HG03025 (cell line): ENCODE measurements around the gene BANP.
"Not testable (repeated sequence)": the region's sequence is repeated elsewhere in the genome, so short reads cannot be mapped to it uniquely, and the experiment has no call there.

Source experiments
- ATAC-seq: cut with Tn5 transposase; IDR thresholded peaks from one replicate; pipeline ENCODE4 v1.9.1; 2021; ENCODE audit warnings: mild to moderate bottlenecking, moderate library complexity; ENCODE audit not compliant: unreplicated experiment, low FRiP score

The BANP gene

DNA sequence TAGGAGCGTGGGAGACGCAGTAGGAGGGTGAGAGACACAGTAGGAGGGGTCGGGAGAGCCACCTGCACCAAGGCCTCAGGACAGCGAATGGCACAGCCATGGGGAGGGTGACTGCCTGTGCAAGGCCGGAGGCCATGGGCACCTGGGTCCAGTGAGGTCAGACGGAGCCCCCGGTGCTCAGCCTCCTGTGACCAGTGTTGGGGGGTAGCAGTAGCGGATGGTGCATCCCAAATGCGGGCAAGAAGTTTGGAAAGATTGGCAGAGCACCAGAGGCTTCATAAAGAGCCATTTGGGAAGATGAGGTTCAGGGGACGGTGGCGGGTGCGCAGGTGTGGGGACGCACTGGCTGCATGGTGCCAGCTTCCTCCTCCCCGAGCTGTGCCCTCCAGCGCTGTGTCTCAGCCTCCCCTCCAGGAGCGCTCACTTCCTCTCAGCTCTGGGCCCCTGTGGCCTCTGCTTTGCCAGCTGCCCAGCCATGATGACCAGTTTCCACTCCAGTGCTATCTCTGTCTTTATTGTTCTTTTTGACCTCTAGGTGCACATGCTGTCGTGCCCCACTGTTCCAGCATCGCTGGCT, 90.8 kb downstream of the BANP start:
- ATAC-seq, result not testable (repeated sequence)

DNA sequence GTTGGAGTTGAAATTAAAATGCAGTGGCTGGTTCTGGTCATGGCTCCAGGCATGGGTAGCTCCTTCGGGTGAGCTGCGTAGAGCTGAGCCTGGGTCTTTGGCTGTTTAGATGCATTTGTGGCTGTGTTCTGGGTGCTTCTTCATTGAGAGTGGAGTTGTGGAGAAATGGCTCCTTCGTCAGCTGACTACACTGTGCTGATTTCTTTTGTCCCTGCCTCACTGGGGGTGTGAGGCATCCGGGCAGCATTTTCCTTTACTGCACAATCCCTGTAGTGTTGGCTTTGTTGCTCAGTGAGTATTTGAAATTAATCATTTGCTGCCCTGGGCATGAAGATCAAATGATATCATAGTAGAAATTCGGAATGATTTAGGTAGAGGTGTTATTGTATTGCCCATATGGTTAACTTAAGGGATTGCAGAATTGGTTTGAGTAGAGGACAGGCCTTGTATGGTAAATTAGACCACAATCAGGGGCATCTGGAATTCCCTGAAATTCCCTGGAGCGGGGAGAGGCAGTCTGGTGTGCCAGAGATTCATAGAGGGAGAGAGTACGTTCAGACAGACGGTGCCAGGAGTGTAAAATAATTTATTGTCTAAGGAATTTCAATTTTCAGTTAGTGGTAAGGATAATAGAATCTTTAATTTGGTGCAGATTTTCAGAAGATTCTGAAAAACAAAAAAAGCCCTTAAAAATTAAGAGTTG, 92.1 kb downstream of the BANP start:
- not testable (repeated sequence) for ATAC-seq

DNA sequence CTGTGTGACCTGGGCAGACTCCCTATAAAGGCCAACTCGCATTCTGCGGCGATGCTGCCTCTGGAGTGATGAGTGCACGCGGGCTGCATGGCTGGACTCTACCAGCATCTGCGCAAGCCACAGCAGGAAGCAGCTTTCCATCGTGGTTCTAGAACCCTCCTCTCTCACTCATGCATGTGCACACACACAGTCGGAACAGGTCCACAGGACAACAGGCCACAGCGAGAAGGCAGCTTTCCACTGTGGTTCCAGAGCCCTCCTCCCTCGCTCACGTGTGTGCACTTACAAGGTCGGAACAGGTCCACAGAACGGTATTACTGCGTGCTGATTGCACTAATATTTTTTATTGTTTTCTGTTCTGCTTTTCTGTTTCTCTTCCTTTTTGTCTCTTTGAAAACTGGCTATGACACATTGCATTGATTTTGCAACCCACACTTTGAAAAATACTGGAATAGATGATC, 92.9 kb downstream of the BANP start:
- peak; percentile 56 for ATAC-seq

DNA sequence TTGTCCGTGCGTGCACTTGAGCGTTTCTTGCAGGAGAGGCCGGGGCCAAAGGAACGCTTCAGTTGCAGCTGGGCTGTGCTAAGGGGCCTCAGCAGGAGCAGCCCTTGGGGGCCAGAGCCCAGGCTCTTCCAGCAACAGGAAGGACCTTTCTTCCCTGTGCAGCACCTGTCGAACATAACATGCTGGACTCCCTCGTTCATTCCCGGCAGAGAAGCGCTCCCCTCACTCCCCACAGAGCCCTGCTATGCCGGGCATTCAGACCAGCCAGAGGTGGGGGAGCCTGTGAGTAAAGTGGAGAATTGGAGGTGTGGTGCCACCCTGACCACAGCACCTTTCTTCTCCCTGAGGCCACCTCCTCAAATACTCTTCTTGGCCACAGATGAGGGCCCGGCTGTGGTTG, 94.1 kb downstream of the BANP start:
- ATAC-seq, result not testable (repeated sequence)

DNA sequence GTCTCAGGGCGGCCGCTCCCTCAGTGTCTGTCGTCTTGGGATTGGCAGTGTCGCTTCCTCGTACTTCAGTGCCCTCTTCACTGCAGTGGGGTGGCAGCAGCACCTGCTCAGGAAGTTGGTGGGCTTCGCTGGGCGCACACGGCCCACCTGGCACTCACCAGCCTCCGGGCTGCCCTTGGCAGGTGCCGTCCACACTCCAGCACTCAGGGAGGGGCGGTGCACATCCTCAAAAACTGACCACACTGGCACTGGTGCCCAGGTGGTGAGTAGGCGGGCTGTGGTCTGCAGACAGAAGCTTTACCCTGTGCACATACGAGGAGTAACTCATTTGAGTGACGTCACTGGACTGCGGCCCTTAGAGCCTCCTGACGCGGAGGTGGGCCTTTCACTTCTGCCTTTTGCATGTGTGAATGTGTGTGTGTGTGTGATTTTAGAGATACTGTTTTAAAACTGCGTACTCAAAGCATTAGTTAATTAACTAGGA, 94.6 kb downstream of the BANP start:
- no peak for ATAC-seq

DNA sequence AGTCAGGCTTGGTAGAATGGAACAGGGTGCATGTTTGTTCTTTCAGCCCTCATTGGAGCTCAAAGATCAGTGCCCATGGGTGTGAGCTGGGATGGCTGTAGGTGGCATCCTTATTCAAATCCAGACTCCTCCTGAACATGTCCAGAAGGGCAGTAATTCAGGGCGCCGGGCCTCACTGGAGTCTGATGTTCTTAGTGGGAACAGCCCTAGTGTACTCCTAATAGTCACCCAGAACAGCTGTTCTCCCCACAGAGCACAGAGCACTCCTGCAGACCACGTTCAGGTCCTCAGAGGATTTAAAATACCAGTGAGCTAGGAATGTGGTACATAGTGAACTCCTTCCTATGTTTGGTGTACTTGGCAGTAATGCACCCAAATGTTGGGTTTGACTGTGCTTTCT, 96.2 kb downstream of the BANP start:
- ATAC-seq, result no peak

DNA sequence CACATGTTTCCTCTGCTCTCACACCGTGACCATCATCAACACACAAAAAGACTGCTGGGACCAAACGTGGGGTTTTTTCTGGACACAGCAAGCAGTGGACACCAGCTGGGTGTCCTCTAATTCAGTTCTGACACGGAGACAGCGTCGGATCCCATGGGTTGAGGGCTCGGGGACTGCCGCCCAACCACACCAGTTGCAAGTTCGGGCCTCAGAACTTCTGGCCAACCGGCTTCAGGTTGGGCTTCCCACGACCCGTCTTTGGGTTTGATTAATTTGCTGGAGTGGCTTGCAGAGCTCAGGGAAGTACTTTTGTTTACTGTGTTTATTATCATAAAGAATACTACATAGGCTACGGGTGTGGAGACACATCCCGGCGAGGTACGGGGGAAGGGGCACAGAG, 97.8 kb downstream of the BANP start:
- no peak for ATAC-seq

DNA sequence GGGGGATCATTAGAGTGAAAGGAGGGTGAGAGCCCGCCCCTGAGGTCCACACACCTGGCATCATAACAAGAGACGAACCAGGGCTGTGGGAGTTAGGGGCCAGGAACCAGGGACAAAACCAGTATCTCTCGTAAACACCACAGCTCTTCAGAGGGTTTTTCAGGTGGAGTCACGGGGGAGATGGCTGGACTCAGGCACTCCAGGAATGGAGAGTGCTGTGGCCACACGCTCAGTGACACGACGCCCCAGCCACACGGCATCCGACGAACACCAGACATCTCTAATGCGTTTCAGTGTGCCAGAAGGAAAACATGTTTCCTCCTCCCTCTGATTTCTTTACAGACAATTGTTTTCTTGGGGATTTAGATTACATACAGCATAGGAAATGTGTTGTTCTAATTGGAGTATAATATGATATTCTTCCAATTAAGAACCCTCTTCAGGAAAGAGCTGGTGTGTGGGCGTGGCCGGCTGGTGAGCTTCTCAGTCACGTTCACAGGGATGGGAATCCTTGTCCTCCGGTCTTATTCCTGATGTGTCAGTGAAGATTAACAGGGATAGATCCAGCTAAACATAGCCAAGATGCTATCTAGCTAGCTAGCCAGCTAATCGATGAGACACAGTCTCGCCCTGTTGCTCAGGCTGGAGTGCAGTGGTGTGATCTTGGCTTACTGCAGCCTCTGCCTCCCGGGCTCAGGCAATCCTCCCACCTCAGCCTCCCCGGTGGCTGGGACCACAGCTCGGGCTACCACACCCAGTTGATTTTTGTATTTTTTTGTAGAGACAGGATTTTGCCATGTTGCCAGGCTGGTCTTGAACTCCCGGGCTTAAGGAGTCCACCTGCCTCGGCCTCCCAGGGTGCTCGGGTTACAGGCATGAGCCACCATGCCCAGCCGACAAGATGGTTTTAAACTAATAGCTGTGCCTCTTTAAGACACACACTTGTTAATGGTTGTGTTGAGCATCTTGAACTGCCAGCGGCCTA, 98.6 kb downstream of the BANP start:
- no peak for ATAC-seq

DNA sequence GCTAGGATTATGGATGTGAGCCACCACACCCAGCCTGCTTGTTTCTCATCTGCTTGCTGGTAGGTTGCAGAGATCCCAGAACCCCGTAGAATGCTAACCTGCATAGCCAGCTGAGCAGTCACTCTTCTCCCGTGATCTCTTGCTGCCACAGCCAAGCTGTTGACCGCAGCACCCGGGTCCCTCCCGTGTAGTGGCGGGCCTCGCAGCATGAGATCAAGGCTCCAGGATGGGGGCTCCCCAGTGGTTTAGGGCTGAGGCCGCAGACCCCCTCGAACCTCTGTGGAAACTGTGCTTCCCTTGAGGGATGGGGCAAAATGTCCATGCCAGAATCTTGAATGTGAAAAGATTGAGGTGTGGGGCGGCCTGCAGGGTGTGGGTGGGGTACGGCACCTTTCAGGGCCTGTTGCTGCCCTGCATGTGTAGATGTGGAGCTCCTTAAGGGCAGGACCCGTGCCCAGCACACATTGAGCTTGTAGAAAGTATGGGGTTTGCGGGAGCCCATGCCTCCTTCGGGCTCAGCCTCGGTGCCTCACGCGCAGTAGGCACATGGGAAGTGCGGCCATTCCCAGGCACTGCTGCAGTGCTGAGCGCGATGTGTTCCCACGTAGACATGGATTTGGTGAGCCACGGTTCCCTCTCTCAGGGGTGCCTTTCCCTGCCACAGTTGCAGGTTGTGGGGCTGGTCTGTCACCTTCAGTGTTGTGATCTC, 99.9 kb downstream of the BANP start:
- no peak for ATAC-seq

DNA sequence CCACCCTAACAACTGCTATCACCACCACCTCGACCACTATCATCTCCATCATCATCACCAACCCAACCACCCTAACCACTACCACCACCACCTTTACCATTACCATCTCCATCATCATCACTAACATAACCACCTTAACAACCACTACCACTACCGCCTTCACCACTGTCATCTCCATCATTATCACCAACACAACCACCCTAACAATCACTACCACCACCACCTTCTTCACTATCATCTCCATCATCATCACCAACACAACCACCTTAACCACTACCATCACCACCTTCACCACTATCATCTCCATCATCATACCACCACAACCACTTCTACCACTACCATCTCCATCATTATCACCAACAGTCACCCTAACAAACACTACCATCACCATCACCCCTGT, 101.4 kb downstream of the BANP start:
- ATAC-seq, result no peak

DNA sequence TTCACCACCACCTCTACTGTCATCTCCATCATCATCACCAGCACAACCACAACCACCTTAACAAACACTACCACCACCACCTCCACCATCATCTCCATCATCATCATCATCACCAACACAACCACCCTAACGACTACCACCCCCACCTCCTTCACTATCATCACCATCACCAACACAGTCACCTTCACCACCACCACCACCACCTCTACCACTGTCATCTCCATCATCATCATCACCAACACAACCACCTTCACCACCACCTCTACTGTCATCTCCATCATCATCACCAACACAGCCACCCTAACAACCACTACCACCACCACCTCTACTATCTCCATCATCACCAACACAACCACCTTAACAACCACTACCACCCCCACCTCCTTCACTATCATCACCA, 102.2 kb downstream of the BANP start:
- ATAC-seq, result not testable (repeated sequence)

DNA sequence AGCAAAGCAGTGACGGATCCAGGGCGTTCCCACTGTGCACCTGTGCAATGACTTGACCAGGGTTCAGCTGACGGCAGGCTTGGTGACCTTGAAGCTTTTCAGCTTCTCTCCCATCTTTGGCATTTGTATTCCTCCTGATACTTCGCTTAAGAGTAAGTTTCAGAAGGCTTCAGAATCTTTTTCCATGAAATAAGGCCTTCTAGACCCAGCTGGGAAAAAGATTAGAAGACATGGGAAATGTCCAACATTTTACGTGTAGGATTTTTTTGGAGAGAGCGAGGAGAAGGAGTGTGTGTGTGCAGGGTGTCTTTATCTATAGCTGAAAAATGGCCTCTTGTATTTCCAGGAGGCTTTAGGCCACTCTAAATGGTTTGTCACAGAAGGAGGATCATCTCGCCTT, 104.1 kb downstream of the BANP start:
- ATAC-seq, result no peak

DNA sequence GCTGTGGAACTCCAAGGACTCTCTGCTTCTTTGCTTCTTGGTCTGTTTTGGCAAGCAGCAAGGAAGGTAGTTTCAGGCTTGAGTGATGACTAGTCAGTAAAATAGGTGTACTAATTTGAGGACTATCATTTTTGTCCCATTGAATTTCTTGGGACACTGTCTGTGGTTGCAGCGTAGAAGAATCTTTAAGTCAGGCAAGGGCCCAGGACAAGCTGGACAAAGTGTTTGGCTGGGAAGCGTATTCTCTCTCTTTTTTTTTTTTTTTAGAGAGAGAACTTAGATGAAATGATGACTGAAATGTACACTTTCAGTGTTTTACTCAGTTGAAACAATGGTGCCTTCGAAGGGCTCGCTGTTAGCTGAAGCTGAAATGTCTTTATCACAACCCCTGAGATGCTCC, 105.0 kb downstream of the BANP start:
- ATAC-seq, result no peak

DNA sequence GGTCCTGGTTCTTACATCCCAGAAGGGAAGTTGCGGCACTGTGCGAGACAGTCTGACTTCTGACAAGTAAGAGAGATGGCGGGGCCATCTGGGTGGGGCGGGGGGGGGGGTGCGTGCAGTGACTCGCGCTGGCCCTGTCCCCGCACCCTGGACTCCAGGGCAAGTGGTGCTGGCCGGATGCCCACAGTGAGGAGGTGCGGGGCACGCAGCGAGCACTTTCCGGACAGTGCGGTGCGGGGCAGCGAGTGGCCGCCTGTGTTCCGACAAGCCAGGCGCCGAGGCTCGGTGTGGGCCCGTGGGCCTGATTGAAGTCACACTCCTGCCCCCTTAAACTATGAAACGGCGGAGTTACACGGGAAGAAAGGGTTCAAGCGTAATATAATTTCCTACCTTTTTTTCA, 106.4 kb downstream of the BANP start:
- no peak for ATAC-seq

DNA sequence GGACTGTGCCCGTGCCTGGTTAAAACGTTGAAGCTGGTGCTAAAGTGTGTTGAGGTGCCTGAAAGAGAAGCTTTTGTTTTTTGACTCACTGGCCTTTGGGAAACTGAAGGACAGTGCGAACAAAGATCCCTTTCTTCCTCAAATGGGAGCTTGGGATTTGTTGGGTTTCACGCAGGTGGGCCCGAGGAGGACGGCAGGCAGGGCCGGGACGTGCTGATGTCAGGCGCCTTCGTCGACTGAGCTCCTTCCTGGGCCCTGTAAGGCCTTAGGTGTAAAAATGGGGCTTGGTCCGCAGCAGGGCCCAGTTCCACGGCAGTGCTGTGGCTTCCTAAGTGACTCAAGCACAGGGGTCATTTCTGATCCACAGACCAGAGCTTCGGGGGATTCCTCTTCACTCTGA, 106.9 kb downstream of the BANP start:
- no peak for ATAC-seq

DNA sequence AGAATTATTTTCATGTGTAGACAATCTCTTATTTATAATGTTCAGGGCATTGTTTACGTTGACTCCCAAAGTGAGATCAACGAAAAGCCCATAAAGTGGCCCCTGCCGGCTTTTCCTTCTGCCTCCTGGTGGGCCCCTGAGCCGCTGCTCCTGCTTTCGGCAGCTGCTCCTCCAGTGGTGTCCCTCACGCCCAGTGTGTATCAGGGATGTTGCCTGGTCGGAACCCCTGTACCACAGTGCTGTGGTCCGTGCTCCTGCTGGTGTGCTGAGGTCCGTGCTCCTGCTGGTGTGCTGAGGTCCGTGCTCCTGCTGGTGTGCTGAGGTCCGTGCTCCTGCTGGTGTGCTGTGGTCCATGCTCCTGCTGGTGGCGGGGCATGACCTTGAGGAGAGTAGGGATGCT, 107.6 kb downstream of the BANP start:
- no peak for ATAC-seq

DNA sequence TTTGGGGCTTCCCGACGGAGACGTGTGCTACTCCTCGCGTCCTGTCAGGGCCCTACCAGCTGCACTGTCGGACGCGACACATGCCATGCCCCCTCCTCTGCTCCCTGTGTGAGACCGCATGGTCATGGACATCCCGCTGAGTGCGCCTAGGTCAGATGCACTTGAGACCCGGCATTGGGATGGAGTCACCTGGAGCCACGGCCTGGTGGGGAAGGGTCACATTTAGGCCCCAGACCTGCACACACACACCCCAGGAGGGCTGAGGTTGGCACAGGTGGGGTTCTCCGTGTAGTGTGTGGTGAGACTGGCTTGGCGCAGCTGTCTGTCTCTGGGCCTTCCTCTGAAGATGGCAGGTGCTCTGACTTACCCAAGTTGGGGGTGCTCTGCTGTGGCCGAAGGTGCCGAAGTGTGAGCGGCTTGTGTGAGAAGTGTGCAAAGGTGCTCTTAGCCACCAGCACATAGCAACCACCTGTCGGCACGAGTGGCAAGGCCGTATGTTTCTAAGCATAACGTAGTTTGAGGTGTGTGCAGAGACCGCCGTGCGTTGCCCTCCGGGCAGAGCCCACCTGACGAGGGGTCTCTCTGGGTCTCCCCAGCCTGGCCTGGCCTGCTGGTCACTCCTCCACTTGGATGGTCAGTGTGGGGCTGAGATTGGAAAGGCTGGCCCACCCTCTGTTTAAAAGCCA, 108.6 kb downstream of the BANP start:
- no peak for ATAC-seq

DNA sequence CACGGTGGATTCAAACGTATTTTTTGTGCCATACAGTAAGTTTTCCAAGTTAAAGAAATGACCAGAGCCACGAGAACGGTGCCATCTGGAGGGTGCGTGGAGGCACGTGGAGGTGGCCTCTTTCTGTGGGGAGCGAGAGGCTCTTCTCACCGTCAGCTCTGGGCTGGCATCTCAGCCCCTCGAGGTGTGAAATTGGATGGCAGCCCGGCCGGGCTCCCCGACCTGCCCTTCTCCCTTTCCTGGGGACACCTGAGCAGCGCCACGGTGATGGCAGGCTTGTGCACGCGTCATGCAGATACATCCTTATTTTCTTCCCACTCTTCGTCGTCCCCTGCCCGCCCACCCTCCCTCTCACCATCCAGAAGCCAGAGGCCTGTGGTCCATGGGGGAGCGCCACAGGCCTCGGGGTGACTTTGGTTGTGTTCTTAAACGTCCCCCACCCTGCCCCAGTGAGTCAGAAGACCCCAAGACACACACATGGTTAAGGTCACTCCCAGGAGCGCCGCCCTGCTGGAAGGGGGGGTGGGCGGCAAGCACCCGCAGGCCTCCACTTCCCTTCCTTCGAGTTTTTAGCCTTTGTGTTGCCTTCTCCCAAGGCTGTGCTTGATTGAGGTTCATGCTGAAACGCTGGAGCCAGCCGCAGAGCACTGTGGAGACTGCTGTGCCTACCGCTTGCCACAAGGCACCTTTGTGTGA, 109.4 kb downstream of the BANP start:
- ATAC-seq, result no peak

DNA sequence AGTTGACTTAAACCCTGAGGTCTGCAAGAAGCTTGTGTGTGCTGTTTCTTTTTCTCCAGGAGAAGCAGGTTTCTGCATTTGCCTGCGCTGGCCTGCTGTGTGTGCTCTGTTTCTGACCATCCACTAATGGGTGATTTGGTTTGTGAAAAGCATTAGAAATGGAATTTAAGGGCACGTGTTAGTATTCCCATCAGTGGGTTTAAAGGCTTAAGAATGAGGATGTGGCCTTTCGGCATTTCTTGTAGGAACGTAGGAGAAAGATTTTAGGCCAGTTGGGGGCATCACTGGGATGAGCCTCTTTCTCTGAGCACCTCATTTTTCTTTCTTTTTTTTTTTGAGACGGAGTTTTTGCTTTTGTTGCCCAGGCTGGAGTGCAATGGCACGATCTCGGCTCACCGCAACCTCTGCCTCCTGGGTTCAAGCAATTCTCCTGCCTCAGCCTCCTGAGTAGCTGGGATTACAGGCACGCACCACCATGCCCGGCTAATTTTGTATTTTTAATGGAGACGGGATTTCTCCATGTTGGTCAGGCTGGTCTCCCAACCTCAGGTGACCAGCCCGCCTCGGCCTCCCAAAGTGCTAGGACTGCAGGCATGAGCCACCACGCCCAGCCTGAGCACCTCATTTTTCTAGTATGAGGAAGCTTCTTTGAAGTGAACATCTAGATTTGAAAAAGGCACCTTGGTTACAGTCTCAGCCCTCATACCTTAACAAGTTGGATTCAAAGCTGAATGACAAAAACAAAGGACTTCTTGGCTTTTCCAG, 110.3 kb downstream of the BANP start:
- no peak for ATAC-seq
